Progenitor cell of endocrine pancreas (in vitro differentiated cells): Measurements from ENCODE around the gene SYTL4. TPM values are rescaled to one million over a fixed set of nuclear protein-coding genes. Genes with fewer than 3 reads are reported as not detected.

Source experiments
- DNase-seq: peaks from one replicate; pipeline ENCODE4 v3.0.0; 2021; ENCODE audit warnings: low spot score; ENCODE audit not compliant: unreplicated experiment
- H3K27ac Mint-ChIP-seq: 2 replicates; pipeline ENCODE4 v1.8.0; 2021; ENCODE audit warnings: mild to moderate bottlenecking, moderate library complexity, mixed read lengths
- H3K27me3 Mint-ChIP-seq: 2 replicates; pipeline ENCODE4 v1.8.0; 2021; ENCODE audit warnings: mixed read lengths
- H3K36me3 Mint-ChIP-seq: 2 replicates; pipeline ENCODE4 v1.8.0; 2022; ENCODE audit warnings: mixed read lengths; ENCODE audit not compliant: insufficient read depth
- H3K4me1 Mint-ChIP-seq: 2 replicates; pipeline ENCODE4 v1.8.0; 2021; ENCODE audit warnings: low read depth, mixed read lengths
- H3K4me3 Mint-ChIP-seq: 2 replicates; pipeline ENCODE4 v1.8.0; 2021; ENCODE audit warnings: low read depth, mild to moderate bottlenecking, moderate library complexity, mixed read lengths
- H3K9me3 Mint-ChIP-seq: 2 replicates; pipeline ENCODE4 v1.8.0; 2021; ENCODE audit warnings: low read depth, mixed read lengths
- CTCF ChIP-seq: fragments of 200-600 bp; sonication (generic); IDR thresholded peaks from one replicate; pipeline ENCODE4 v1.5.0; 2021; ENCODE audit warnings: antibody characterized with exemption, mild to moderate bottlenecking; ENCODE audit not compliant: unreplicated experiment
- total RNA-seq: library from RNA; stranded (reverse); gene quantifications from 2 replicates; pipeline ENCODE4 v1.2.1, GENCODE V29; 2021

The SYTL4 gene
- total RNA-seq, 1 donor from 2014 or later, result 1.8 TPM

- H3K4me1 Mint-ChIP-seq, result no peaks in the 10 kb centered on the region
- H3K9me3 Mint-ChIP-seq, result peaks cover 14% of the 10 kb centered on the region
- H3K36me3 Mint-ChIP-seq, result no peaks in the 10 kb centered on the region
- H3K27ac Mint-ChIP-seq, result no peak overlapping the region
- no peak for DNase-seq
- no peak for TF ChIP-seq CTCF
- no peaks in the 10 kb centered on the region for H3K27me3 Mint-ChIP-seq
- no peak overlapping the region for H3K4me3 Mint-ChIP-seq
These were observed 10.6 kb downstream of the SYTL4 start for GRCh38 chrX:100721328-100721727.

- no peak for TF ChIP-seq CTCF
- Mint-ChIP-seq H3K36me3 (no peaks in the 10 kb centered on the region), H3K9me3 (peaks cover 12% of the 10 kb centered on the region), H3K27me3 (no peaks in the 10 kb centered on the region), H3K4me1 (no peaks in the 10 kb centered on the region), H3K4me3 (no peak overlapping the region), H3K27ac (no peak overlapping the region)
- no peak for DNase-seq
These were observed 11.6 kb downstream of the SYTL4 start for GRCh38 chrX:100720301-100720700.

- H3K27ac Mint-ChIP-seq, result no peak overlapping the region
- no peaks in the 10 kb centered on the region for H3K27me3 Mint-ChIP-seq
- no peaks in the 10 kb centered on the region for H3K36me3 Mint-ChIP-seq
- no peak overlapping the region for H3K4me3 Mint-ChIP-seq
- H3K4me1 Mint-ChIP-seq, result no peaks in the 10 kb centered on the region
- no peak for DNase-seq
- TF ChIP-seq CTCF, result no peak
- peaks cover 12% of the 10 kb centered on the region for H3K9me3 Mint-ChIP-seq
These were observed 12.8 kb downstream of the SYTL4 start for GRCh38 chrX:100719139-100719538.

GRCh38 chrX:100717363-100717762, 14.6 kb downstream of the SYTL4 start:
- Mint-ChIP-seq H3K36me3 (no peaks in the 10 kb centered on the region), H3K27ac (no peak overlapping the region), H3K27me3 (no peaks in the 10 kb centered on the region), H3K9me3 (peaks cover 12% of the 10 kb centered on the region), H3K4me1 (no peaks in the 10 kb centered on the region), H3K4me3 (no peak overlapping the region)
- no peak for DNase-seq
- no peak for TF ChIP-seq CTCF

- Mint-ChIP-seq H3K27ac (no peak overlapping the region), H3K36me3 (no peaks in the 10 kb centered on the region), H3K4me3 (no peak overlapping the region), H3K9me3 (peaks cover 21% of the 10 kb centered on the region), H3K27me3 (no peaks in the 10 kb centered on the region), H3K4me1 (no peaks in the 10 kb centered on the region)
- TF ChIP-seq CTCF, result no peak
- no peak for DNase-seq
These were observed 21.1 kb downstream of the SYTL4 start for GRCh38 chrX:100710816-100711215.
